PC-9 (cell line): ENCODE data around the gene KIF26B. TPM values are rescaled to one million over a fixed set of nuclear protein-coding genes. Genes with fewer than 3 reads are reported as not detected.

ENCODE experiments used
- BruUV-seq: library from RNA; stranded (reverse); fragments of 400-500 nt; replicated peaks from 2 replicates; lab custom pipeline; 2021; lab: Mats Ljungman, UMichigan
- CTCF ChIA-PET: fragments of 300-600 bp; sonication (Branson Sonifier 250); formaldehyde crosslinking; loops from one replicate; lab custom pipeline; 2022; ENCODE audit warnings: antibody characterized with exemption; lab: Charles Lee
- POLR2A ChIA-PET: fragments of 300-600 bp; sonication (Branson Sonifier 250); formaldehyde crosslinking; loops from one replicate; lab custom pipeline; 2022; ENCODE audit warnings: antibody characterized with exemption; ENCODE audit not compliant: unreplicated experiment; lab: Charles Lee
- DNase-seq, 2 experiments: peaks; one replicate each; pipeline versions ENCODE4 v3.0.0 to v3.0.0-alpha.2; 2015 to 2022; ENCODE audit warnings: mixed read lengths in 1 of 2
- H2AFZ ChIP-seq: fragments of 200-600 bp; sonication (generic); 2 replicates; pipeline ENCODE4 v1.8.1; 2017; ENCODE audit warnings: antibody characterized with exemption
- H3F3A ChIP-seq: fragments of 200-600 bp; sonication (generic); 2 replicates; pipeline ENCODE4 v1.8.1; 2017; ENCODE audit warnings: antibody characterized with exemption, mild to moderate bottlenecking, low read depth; ENCODE audit not compliant: insufficient read depth
- H3K27ac ChIP-seq: fragments of 200-600 bp; sonication (generic); 2 replicates; pipeline ENCODE4 v1.6.1; 2016; ENCODE audit warnings: mixed run types
- H3K27me3 ChIP-seq: fragments of 200-600 bp; sonication (generic); 2 replicates; pipeline ENCODE4 v1.6.1; 2016; ENCODE audit warnings: low read depth, mixed run types; ENCODE audit not compliant: insufficient read depth
- H3K36me3 ChIP-seq: fragments of 200-600 bp; sonication (generic); 2 replicates; pipeline ENCODE4 v1.6.1; 2016; ENCODE audit warnings: low read depth, mixed run types
- H3K4me1 ChIP-seq: fragments of 200-600 bp; sonication (generic); replicated peaks from 2 replicates; pipeline ENCODE4 v1.6.1; 2016; ENCODE audit warnings: mixed run types; ENCODE audit not compliant: insufficient read depth
- H3K4me2 ChIP-seq: fragments of 200-600 bp; sonication (generic); 2 replicates; pipeline ENCODE4 v1.6.1; 2017; ENCODE audit warnings: mixed run types
- H3K4me3 ChIP-seq: fragments of 200-600 bp; sonication (generic); 2 replicates; pipeline ENCODE4 v1.6.1; 2016; ENCODE audit warnings: mixed run types
- H3K79me2 ChIP-seq: fragments of 200-600 bp; sonication (generic); 2 replicates; pipeline ENCODE4 v1.6.1; 2017; ENCODE audit warnings: low read depth, mixed run types
- H3K9me2 ChIP-seq: fragments of 200-600 bp; sonication (generic); 2 replicates; pipeline ENCODE4 v1.8.1; 2017; ENCODE audit warnings: mild to moderate bottlenecking; ENCODE audit not compliant: insufficient read depth
- H3K9me3 ChIP-seq: fragments of 200-600 bp; sonication (generic); 2 replicates; pipeline ENCODE4 v1.8.1; 2016; ENCODE audit warnings: low read depth; ENCODE audit not compliant: insufficient read depth
- H4K20me1 ChIP-seq: fragments of 200-600 bp; sonication (generic); 2 replicates; pipeline ENCODE4 v1.8.1; 2017; ENCODE audit not compliant: insufficient read depth
- EZH2 ChIP-seq: fragments of 200-600 bp; sonication (generic); IDR thresholded peaks from 2 replicates; pipeline ENCODE4 v1.8.0; 2017; ENCODE audit warnings: antibody characterized with exemption, low read depth
- intact Hi-C: fragments of 100-400 bp; cut with micrococcal nuclease; formaldehyde crosslinking; loops from one replicate; pipeline ENCODE4 v1.10.0; 2022; ENCODE audit not compliant: unreplicated experiment
- total RNA-seq: library from RNA; stranded (reverse); gene quantifications from 2 replicates; pipeline ENCODE4 v1.2.3, GENCODE V29; 2021
- TF ChIP-seq, protein P1 (sequence below): fragments of 200-600 bp; sonication (generic); conservative IDR thresholded peaks from 2 replicates; pipeline ENCODE4 v1.6.1; 2017; ENCODE audit warnings: mixed run types, antibody characterized with exemption, mild to moderate bottlenecking, moderate library complexity

KIF26B gene
- total RNA-seq, 1 experiment from 2014 or later: 0.11 TPM

DNA sequence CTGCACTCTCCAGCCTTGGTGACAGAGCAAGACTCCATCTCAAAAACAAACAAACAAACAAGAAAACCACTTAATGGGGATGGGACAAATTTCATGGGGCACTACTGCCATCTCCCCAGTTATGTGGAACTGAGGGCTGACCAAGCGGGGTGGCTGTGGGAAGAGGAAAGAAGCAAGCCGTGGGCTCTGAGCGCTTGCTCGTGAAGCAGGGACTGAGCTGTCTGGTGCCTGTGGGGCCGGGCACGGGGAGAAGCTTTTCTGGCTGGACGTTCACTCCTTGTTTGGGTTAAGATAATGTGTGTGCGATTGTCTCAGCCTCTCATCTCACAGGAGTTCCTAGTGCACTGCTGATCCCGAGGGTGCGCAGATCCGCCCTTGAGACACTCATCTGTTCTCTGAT lies 22.0 kb upstream of the KIF26B start:
- H3F3A ChIP-seq: no peaks in the 10 kb centered on the region
- BruUV-seq: no TSS peak
- no peaks in the 10 kb centered on the region for H3K4me1 ChIP-seq
- CTCF ChIA-PET: no interaction called here
- no peaks in the 10 kb centered on the region for H3K36me3 ChIP-seq
- no peaks in the 10 kb centered on the region for H4K20me1 ChIP-seq
- H3K9me3 ChIP-seq: no peaks in the 10 kb centered on the region
- H2AFZ ChIP-seq: no peak overlapping the region
- no peak overlapping the region for H3K4me3 ChIP-seq
- no peaks in the 10 kb centered on the region for H3K9me2 ChIP-seq
- intact Hi-C loops: no loop called here
- DNase-seq: no peak
- TF ChIP-seq, protein P1, sequence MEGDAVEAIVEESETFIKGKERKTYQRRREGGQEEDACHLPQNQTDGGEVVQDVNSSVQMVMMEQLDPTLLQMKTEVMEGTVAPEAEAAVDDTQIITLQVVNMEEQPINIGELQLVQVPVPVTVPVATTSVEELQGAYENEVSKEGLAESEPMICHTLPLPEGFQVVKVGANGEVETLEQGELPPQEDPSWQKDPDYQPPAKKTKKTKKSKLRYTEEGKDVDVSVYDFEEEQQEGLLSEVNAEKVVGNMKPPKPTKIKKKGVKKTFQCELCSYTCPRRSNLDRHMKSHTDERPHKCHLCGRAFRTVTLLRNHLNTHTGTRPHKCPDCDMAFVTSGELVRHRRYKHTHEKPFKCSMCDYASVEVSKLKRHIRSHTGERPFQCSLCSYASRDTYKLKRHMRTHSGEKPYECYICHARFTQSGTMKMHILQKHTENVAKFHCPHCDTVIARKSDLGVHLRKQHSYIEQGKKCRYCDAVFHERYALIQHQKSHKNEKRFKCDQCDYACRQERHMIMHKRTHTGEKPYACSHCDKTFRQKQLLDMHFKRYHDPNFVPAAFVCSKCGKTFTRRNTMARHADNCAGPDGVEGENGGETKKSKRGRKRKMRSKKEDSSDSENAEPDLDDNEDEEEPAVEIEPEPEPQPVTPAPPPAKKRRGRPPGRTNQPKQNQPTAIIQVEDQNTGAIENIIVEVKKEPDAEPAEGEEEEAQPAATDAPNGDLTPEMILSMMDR: no peak
- TF ChIP-seq EZH2: no peak
- POLR2A ChIA-PET: no interaction called here
- no peaks in the 10 kb centered on the region for H3K79me2 ChIP-seq
- peaks cover 90% of the 10 kb centered on the region for H3K27me3 ChIP-seq
- H3K27ac ChIP-seq: no peak overlapping the region
- no peak overlapping the region for H3K4me2 ChIP-seq

DNA sequence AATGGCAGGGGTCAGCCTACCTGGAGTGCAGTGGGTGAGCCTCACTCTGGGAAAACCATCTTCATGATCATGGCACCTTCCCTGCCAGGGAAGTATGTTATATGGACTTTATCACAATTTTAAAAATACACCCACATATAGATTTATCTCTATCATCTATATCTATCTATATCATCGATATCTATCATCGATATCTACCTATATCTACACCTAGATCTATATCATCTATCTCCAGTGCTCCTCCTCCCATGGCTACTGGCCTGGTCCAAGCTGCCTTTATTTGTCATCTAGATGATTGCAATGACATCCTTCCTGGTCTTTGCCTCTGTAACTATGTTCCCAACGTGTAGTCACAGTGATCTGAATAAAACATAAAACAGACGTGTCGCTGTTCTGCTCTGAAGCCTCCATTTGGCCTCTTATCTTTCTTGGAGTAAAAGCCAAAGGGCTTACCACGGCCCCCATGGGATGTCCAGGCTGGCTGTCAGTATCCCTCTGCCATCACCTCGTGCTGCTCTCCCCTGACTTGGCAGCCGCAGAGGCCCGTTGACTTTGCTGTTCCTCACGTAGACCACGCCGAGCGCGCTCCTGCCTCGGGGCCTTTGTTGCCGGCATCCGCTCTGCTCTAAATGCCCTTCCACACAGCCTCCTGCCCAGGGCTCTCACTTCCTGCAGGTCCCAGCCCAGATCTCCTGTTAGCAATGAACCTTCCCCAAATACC lies 20.6 kb upstream of the KIF26B start:
- Histone ChIP-seq H3K79me2 (no peaks in the 10 kb centered on the region), H3K4me1 (no peaks in the 10 kb centered on the region), H2AFZ (no peak overlapping the region), H3K36me3 (no peaks in the 10 kb centered on the region), H3K9me2 (no peaks in the 10 kb centered on the region), H4K20me1 (no peaks in the 10 kb centered on the region), H3K4me3 (no peak overlapping the region), H3K27me3 (peaks cover 94% of the 10 kb centered on the region), H3K27ac (no peak overlapping the region), H3K9me3 (0 out of 2 replicates have a peak, but pooled peaks cover 5% of the 10 kb centered on the region), H3K4me2 (no peak overlapping the region), H3F3A (no peaks in the 10 kb centered on the region)
- no peak for TF ChIP-seq EZH2
- TF ChIP-seq, protein P1: no peak
- ChIA-PET POLR2A (interaction anchor here (0.8 kb wide), 1 partner anchor 52 kb away, joined by 8 read pairs; no protein-coding TSS in a partner anchor), CTCF (no interaction called here)
- no TSS peak for BruUV-seq
- intact Hi-C loops: no loop called here
- no peak for DNase-seq

DNA sequence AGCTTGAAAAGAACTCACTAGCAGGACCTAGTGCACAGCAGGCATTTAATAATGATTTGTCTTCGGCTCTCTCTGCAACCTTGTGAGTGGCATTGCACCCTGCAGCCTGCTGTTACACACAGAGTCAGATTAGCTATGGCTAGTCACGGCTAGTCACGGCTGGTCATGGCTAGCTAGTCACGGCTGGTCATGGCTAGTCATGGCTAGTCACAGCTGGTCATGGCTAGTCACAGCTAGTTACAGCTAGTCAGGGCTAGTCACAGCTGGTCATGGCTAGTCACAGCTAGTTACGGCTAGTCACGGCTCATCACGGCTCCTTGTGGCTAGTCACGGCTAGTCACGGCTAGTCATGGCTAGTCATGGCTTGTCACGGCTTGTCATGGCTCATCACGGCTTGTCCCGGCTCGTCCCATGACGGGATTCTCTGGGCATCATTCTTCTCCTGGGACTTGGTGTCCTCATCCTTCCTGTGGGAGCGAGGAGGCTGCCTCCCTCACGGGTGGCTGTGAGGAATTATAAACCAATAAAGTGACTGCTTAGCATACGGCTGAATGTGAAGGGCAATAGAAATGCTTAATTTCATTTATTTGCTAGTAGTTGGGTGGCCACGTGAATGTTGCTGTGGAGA lies 12.5 kb upstream of the KIF26B start:
- no peak overlapping the region for H2AFZ ChIP-seq
- H3K27me3 ChIP-seq: peaks cover 94% of the 10 kb centered on the region
- no peak overlapping the region for H3K4me2 ChIP-seq
- ChIA-PET POLR2A (no interaction called here), CTCF (no interaction called here)
- no peaks in the 10 kb centered on the region for H3K9me2 ChIP-seq
- no peak overlapping the region for H3K27ac ChIP-seq
- 0 out of 2 replicates have a peak, but pooled peaks cover 5% of the 10 kb centered on the region for H3K9me3 ChIP-seq
- H3F3A ChIP-seq: no peaks in the 10 kb centered on the region
- DNase-seq: no peak
- H4K20me1 ChIP-seq: no peaks in the 10 kb centered on the region
- TF ChIP-seq, protein P1: no peak
- no peak for TF ChIP-seq EZH2
- H3K4me3 ChIP-seq: no peak overlapping the region
- no peaks in the 10 kb centered on the region for H3K79me2 ChIP-seq
- no peaks in the 10 kb centered on the region for H3K36me3 ChIP-seq
- intact Hi-C loops: no loop called here
- BruUV-seq: no TSS peak
- no peaks in the 10 kb centered on the region for H3K4me1 ChIP-seq
